Naive thymus-derived CD8-positive, alpha-beta T cell (primary cell): ENCODE results near the gene MAN1B1. TPM values are rescaled to one million over a fixed set of nuclear protein-coding genes. Genes with fewer than 3 reads are reported as not detected.

Experiments
- ATAC-seq, 2 donors: fragments of 150-1000 bp; cut with Tn5 transposase in 1 of 2; sonication (Bioruptor Pico), chemical (Tn5 transposase) in 1 of 2; 1 replicate in 1 of 2; 2 replicates in 1 of 2; pipeline ENCODE4 v1.10.0; 2021; ENCODE audit warnings: mild to moderate bottlenecking in 2 of 2, moderate library complexity in 2 of 2
- POLR2A ChIA-PET: fragments of 350-600 bp; sonication (Branson Sonifier 250); formaldehyde crosslinking; loops from one replicate; lab custom pipeline; 2021; ENCODE audit warnings: antibody characterized with exemption; lab: Charles Lee
- DNase-seq, 10 donors: peaks; one replicate each; pipeline versions ENCODE4 v3.0.0 to v3.0.0-alpha.2; 2020 to 2022
- H3K27ac Mint-ChIP-seq, 10 donors: one replicate each; pipeline ENCODE4 v1.8.0; 2020 to 2022; ENCODE audit warnings: mild to moderate bottlenecking in 10 of 10, mixed read lengths in 10 of 10, moderate library complexity in 4 of 10, inconsistent platforms in 1 of 10
- H3K27me3 Mint-ChIP-seq, 5 donors: one replicate each; pipeline ENCODE4 v1.8.0; 2021 to 2022; ENCODE audit warnings: mixed read lengths in 5 of 5
- H3K36me3 Mint-ChIP-seq, 3 donors: one replicate each; pipeline ENCODE4 v1.8.0; 2020 to 2022; ENCODE audit warnings: mixed read lengths in 3 of 3, mild to moderate bottlenecking in 2 of 3, inconsistent platforms in 1 of 3
- H3K4me1 Mint-ChIP-seq, 4 donors: one replicate each; pipeline ENCODE4 v1.8.0; 2021 to 2022; ENCODE audit warnings: mixed read lengths in 4 of 4
- H3K4me3 Mint-ChIP-seq, 10 donors: one replicate each; pipeline ENCODE4 v1.8.0; 2020 to 2022; ENCODE audit warnings: mild to moderate bottlenecking in 10 of 10, mixed read lengths in 10 of 10, moderate library complexity in 6 of 10, inconsistent platforms in 1 of 10
- H3K9me3 Mint-ChIP-seq, 9 donors: one replicate each; pipeline ENCODE4 v1.8.0; 2020 to 2022; ENCODE audit warnings: mixed read lengths in 9 of 9, mild to moderate bottlenecking in 3 of 9, inconsistent platforms in 1 of 9, moderate library complexity in 1 of 9
- polyA plus RNA-seq, 3 donors: library from polyadenylated mRNA; unstranded; fragments of 300-500 nt; fragmentation: Illumina TruSeq; gene quantifications; one replicate each; pipeline ENCODE4 v1.2.3, GENCODE V29; 2021
- total RNA-seq, 8 experiments: library from RNA in 2 of 8; stranded (reverse) in 2 of 8; gene quantifications; one replicate each; pipeline ENCODE4 v1.2.3 and lab custom pipeline; 2021 to 2026

MAN1B1 gene
- total and polyA plus RNA-seq, 5 experiments from 2014 or later = 30.6 to 73.2 (median 46.6) TPM

- ATAC-seq = no peak
- H3K36me3 Mint-ChIP-seq = peaks cover 0 to 15% (median 2%) of the 10 kb centered on the region in 3 donors
- H3K9me3 Mint-ChIP-seq = no peaks in the 10 kb centered on the region
- H3K4me3 Mint-ChIP-seq = peak overlapping the region in 4 of 10 donors; percentile 10 to 80 (median 38)
- no peaks in the 10 kb centered on the region for H3K27me3 Mint-ChIP-seq
- POLR2A ChIA-PET = no interaction called here
- peak overlapping the region in 1 of 10 donors; percentile 62 for H3K27ac Mint-ChIP-seq
- no peak for DNase-seq
- peaks cover 0 to 10% (median 3%) of the 10 kb centered on the region in 4 donors for H3K4me1 Mint-ChIP-seq
These were observed 24.4 kb downstream of the MAN1B1 start for GRCh38 chr9:137110911-137111787.

- DNase-seq = no peak
- H3K4me3 Mint-ChIP-seq = peak overlapping the region in 2 of 10 donors; percentile 18 to 41
- POLR2A ChIA-PET = interaction anchor here (0.9 to 3.4 kb wide), 4 partner anchors 14 to 25 kb away, joined by 3 to 20 read pairs (median 10); partner anchors contain the start of gene MAN1B1
- H3K36me3 Mint-ChIP-seq = peaks cover 0 to 15% (median 2%) of the 10 kb centered on the region in 3 donors
- no peak for ATAC-seq
- no peaks in the 10 kb centered on the region for H3K9me3 Mint-ChIP-seq
- H3K4me1 Mint-ChIP-seq = peaks cover 0 to 10% (median 3%) of the 10 kb centered on the region in 4 donors
- H3K27ac Mint-ChIP-seq = no peak overlapping the region
- no peaks in the 10 kb centered on the region for H3K27me3 Mint-ChIP-seq
These were observed 25.2 kb downstream of the MAN1B1 start for GRCh38 chr9:137111788-137112563.

- DNase-seq (no peak), ATAC-seq (no peak)
- POLR2A ChIA-PET = interaction anchor here (0.9 to 3.4 kb wide), 7 partner anchors 14 to 111 kb away, joined by 3 to 20 read pairs (median 6); partner anchors contain the start of genes MAN1B1 and TPRN
- Mint-ChIP-seq H3K36me3 (peaks cover 0 to 15% (median 2%) of the 10 kb centered on the region in 3 donors), H3K27me3 (no peaks in the 10 kb centered on the region), H3K4me3 (peak overlapping the region; percentile 53 to 79 (median 73)), H3K4me1 (peaks cover 0 to 10% (median 3%) of the 10 kb centered on the region in 4 donors), H3K27ac (peak overlapping the region in 4 of 10 donors; percentile 11 to 57 (median 38)), H3K9me3 (no peaks in the 10 kb centered on the region)
These were observed 26.0 kb downstream of the MAN1B1 start for GRCh38 chr9:137112564-137113384.

DNA sequence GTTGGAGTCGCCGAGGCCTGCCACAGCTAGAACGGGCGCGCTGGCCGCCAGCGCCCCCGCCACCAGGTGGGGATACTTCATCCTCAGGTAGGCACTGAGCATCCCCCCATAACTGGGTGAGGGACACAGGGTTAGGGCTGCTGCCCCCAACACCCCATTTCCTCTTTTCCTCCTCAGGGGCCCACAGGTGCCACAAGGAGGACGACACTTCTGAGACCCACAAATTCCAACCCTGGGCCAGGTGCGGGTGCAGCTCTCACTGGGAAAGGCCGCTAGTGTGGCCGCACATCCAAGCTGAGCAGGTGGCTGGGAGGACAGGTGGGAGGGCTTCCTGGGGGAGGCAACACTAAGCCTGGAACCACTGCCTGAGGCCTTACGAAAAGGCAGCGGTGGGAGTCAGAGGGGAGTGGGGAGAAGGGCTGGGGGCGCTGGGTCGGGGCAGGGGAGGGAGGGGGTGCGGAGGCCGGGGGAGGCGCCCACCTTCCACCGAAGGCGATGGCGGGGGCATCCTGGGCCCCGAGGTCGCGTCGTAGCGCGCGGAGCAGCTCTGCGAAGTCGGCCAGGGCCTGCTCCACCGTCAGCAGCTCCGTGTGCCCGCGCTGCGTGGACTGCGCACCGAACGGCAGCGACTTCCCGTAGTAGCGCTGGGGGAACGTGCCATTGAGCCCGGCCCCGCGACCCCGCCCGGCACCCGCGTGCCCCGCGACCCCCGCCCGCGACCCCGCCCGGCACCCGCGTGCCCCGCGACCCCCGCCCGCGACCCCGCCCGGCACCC is 26.8 kb downstream of the MAN1B1 start:
- Mint-ChIP-seq H3K27me3 (no peaks in the 10 kb centered on the region), H3K36me3 (peaks cover 0 to 10% (median 2%) of the 10 kb centered on the region in 3 donors), H3K4me1 (peaks cover 0 to 10% (median 4%) of the 10 kb centered on the region in 4 donors), H3K4me3 (peak overlapping the region; percentile 45 to 79 (median 73)), H3K9me3 (no peaks in the 10 kb centered on the region), H3K27ac (peak overlapping the region in 7 of 10 donors; percentile 11 to 85 (median 60))
- ATAC-seq (peak; percentile 39 to 57), DNase-seq (peak in 4 of 10 donors; percentile 12 to 37 (median 31))
- POLR2A ChIA-PET = interaction anchor here (0.7 to 3.4 kb wide), 9 partner anchors 10 to 110 kb away, joined by 3 to 20 read pairs (median 4); partner anchors contain the start of genes ANAPC2, MAN1B1, SSNA1 and TPRN

DNA sequence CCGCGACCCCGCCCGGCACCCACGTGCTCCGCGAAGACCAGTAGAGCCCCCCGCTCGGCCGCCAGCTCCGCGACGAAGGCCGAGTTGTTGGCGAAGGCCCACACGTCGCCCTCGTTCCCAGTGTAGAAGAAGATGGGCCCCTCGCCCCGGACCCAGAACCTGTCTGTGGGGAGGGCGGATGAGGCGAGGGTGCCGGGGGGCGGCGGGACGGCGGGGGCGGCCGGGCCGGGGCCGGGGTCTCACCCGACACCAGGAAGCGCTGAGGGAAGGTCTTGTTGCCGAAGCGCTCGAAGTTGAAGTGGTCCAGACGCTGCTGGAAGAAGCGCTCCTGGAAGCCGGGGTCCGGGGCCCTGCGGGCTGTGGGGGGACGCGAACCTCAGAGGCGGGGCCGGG is 27.4 kb downstream of the MAN1B1 start:
- Mint-ChIP-seq H3K9me3 (no peaks in the 10 kb centered on the region), H3K36me3 (peaks cover 0 to 4% (median 2%) of the 10 kb centered on the region in 3 donors), H3K27me3 (no peaks in the 10 kb centered on the region), H3K4me1 (peaks cover 0 to 15% (median 5%) of the 10 kb centered on the region in 4 donors), H3K4me3 (peak overlapping the region in 9 of 10 donors; percentile 22 to 76 (median 57)), H3K27ac (peak overlapping the region in 2 of 10 donors; percentile 9 to 52)
- ATAC-seq (peak; percentile 26 to 30), DNase-seq (no peak)
- POLR2A ChIA-PET = interaction anchor here (0.9 to 3.4 kb wide), 9 partner anchors 9 to 122 kb away, joined by 3 to 20 read pairs (median 4); partner anchors contain the start of genes MAN1B1 and TPRN

- Mint-ChIP-seq H3K27me3 (no peaks in the 10 kb centered on the region), H3K27ac (peak within 1 kb of the TSS in 6 of 10 donors; percentile 15 to 80 (median 62))
- POLR2A ChIA-PET = interaction anchor here (0.6 to 3.4 kb wide), 12 partner anchors 15 to 355 kb away, joined by 3 to 20 read pairs (median 3); partner anchors contain the start of genes MAN1B1, RNF224, SAPCD2 and TUBB4B
These were observed 28.0 kb downstream of the MAN1B1 start, which contains the start of gene DPP7 for GRCh38 chr9:137114613-137115393. TSS of gene DPP7 (minus strand) at chr9:137114733. CDS start at chr9:137114713, 20 bp downstream.

DNA sequence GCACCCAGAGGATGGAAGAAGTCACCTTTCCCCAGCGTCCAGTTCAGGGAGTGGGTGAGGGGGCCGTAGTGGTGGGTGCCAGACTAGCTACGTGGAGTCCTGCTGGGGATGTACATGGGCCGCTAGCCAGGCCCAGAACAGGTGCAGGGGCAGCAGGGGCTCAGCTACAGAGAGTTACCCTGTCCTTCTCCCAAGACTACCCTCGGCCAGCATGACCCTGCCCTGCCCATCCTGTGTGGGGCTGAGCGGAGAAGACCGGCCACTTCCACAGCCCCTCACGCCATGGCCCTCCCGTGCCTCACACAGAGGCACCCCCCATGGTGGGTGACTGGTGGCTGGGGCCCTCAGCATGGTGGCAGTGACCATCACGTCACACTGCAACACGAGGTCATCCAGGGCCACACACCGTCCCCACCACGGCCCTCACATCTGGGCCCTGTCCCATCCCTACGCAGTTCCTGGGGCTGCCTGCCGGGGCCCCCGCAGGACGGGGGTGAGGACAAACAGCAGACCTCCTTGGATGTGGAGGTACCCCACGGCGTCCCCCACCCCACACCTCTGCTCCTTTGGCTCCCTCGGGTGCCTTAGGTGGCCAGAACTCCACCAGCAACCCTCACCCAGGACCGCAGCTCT is 28.7 kb downstream of the MAN1B1 start:
- H3K36me3 Mint-ChIP-seq = peaks cover 0 to 4% (median 2%) of the 10 kb centered on the region in 3 donors
- ATAC-seq (no peak), DNase-seq (no peak)
- H3K4me3 Mint-ChIP-seq = peak overlapping the region in 5 of 10 donors; percentile 26 to 53 (median 45)
- H3K9me3 Mint-ChIP-seq = no peaks in the 10 kb centered on the region
- POLR2A ChIA-PET = interaction anchor here (0.5 to 3.4 kb wide), 13 partner anchors 14 to 356 kb away, joined by 3 to 20 read pairs (median 3); partner anchors contain the start of genes MAN1B1, RNF224, SAPCD2 and TUBB4B
- no peaks in the 10 kb centered on the region for H3K27me3 Mint-ChIP-seq
- H3K27ac Mint-ChIP-seq = peak overlapping the region in 1 of 10 donors; percentile 65
- H3K4me1 Mint-ChIP-seq = peaks cover 0 to 18% (median 5%) of the 10 kb centered on the region in 4 donors

More at GRCh38 chr9:137114613-137115393, 28.0 kb downstream of the MAN1B1 start, which contains the start of gene DPP7:
- H3K36me3 Mint-ChIP-seq = peaks cover 0 to 4% (median 2%) of the 10 kb centered on the region in 3 donors
- H3K4me1 Mint-ChIP-seq = peaks cover 0 to 18% (median 5%) of the 10 kb centered on the region in 4 donors
- peak; percentile 94 for ATAC-seq
- DNase-seq = peak; percentile 67 to 87 (median 78)
- H3K4me3 Mint-ChIP-seq = peak within 1 kb of the TSS; percentile 45 to 79 (median 73)
- H3K9me3 Mint-ChIP-seq = no peaks in the 10 kb centered on the region

DNA sequence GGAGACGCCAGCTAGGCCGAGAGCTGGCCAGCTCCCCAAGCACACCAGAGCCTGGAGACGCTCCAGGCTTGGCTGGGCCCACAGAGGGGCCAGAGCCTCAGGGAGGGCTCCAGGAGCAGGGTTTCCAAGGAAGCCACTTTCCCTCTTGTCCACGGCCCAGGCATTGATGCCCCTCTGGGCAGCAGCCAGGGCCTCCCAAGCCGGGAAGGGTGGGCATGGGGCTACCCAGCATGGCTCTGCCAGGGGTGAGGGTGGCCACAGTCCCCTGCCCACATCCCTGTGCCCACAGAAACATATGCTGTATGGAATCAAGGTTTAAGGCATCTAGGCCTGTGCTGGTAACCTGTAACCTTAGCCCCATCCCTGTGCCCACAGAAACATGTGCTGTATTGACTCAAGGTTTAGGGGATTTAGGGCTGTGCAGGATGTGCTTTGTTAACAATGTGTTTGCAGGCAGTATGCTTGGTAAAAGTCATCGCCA is 29.3 kb downstream of the MAN1B1 start:
- POLR2A ChIA-PET = interaction anchor here (3.1 kb wide), 1 partner anchor 13 kb away, joined by 14 read pairs; no protein-coding TSS in a partner anchor
- H3K4me1 Mint-ChIP-seq = peaks cover 0 to 18% (median 5%) of the 10 kb centered on the region in 4 donors
- H3K4me3 Mint-ChIP-seq = peak overlapping the region in 3 of 10 donors; percentile 52 to 74 (median 53)
- no peak for DNase-seq
- H3K27ac Mint-ChIP-seq = peak overlapping the region in 1 of 10 donors; percentile 39
- peaks cover 0 to 2% (median 0%) of the 10 kb centered on the region in 3 donors for H3K36me3 Mint-ChIP-seq
- H3K27me3 Mint-ChIP-seq = no peaks in the 10 kb centered on the region
- H3K9me3 Mint-ChIP-seq = no peaks in the 10 kb centered on the region
- no peak for ATAC-seq

DNA sequence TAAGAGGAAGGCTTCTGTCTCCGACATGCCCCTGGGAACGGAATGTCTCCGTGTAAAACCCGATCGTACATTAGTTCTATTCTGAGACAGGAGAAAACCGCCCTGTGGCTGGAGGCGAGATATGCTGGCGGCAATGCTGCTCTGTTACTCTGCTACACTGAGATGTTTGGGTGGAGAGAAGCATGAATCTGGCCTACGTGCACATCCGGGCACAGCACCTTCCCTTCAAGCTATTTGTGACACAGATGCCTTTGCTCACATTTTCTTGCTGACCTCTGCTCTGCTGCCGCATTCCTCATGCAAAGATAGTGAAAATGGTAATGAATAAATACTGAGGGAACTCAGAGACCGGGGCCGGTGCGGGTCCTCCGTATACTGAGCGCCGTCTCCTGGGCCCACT is 29.9 kb downstream of the MAN1B1 start:
- H3K27ac Mint-ChIP-seq = no peak overlapping the region
- H3K4me1 Mint-ChIP-seq = peaks cover 0 to 20% (median 5%) of the 10 kb centered on the region in 4 donors
- no peak for DNase-seq
- H3K4me3 Mint-ChIP-seq = peak overlapping the region in 5 of 10 donors; percentile 19 to 65 (median 40)
- no peak for ATAC-seq
- H3K27me3 Mint-ChIP-seq = no peaks in the 10 kb centered on the region
- POLR2A ChIA-PET = interaction anchor here (1.6 kb wide), 1 partner anchor 107 kb away, joined by 4 read pairs; no protein-coding TSS in a partner anchor
- peaks cover 0 to 2% (median 0%) of the 10 kb centered on the region in 3 donors for H3K36me3 Mint-ChIP-seq
- no peaks in the 10 kb centered on the region for H3K9me3 Mint-ChIP-seq
